ENCODE results near the gene CA10.

DNA sequence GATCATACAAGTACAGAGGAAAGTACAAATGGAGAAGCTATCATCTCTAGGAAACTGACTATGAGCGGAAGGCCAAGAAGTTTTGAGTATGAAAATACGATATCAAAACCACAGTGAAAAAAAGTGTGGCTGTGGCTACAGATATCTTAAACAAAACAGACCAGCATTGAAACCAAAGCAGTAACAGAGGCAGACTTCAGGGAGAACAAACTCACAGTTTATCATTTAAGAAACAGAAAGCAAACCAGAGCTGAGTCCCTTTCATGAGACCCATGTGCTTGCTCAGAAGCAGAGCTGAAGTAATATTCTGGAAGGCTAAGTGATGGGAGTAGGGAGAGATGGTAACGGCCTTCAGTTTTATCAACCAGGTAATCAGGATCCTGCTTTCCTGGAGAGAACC lies 317.8 kb downstream of the CA10 start:
- TF ChIP-seq CTCF (conservative IDR thresholded peaks at IDR 0.05) (no peak), EZH2 (IDR thresholded peaks at IDR 0.05; ENCODE audit: low read depth) (no peak)

All from PC-9 (cell line).